GM21515 (cell line): ENCODE results near the gene TBC1D8.

ENCODE experiments used
- ATAC-seq: cut with Tn5 transposase; IDR thresholded peaks from one replicate; pipeline ENCODE4 v1.9.1; 2021; ENCODE audit not compliant: unreplicated experiment

TBC1D8 gene

DNA sequence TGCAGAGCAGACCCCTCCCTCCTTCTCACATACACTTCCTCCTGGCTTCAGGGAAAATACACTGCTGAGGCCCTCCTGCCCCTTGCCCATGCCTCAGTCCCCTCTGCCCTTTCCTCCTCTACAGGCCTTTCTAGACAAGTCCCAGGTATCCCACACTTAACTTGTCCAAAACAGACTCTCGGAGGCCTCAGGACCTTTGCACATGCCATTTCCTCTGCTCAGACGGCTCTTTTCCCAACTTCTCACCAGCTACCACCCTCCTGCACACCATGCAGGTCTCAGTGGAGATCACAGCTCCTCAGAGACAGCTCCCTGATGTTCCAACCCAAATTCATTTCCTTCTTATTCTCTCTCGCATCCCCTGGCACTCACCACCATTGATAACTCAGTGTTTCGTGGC, 11.7 kb downstream of the TBC1D8 start:
- no peak for ATAC-seq

- no peak for ATAC-seq
These were observed 15.5 kb downstream of the TBC1D8 start for GRCh38 chr2:101135412-101136296.

DNA sequence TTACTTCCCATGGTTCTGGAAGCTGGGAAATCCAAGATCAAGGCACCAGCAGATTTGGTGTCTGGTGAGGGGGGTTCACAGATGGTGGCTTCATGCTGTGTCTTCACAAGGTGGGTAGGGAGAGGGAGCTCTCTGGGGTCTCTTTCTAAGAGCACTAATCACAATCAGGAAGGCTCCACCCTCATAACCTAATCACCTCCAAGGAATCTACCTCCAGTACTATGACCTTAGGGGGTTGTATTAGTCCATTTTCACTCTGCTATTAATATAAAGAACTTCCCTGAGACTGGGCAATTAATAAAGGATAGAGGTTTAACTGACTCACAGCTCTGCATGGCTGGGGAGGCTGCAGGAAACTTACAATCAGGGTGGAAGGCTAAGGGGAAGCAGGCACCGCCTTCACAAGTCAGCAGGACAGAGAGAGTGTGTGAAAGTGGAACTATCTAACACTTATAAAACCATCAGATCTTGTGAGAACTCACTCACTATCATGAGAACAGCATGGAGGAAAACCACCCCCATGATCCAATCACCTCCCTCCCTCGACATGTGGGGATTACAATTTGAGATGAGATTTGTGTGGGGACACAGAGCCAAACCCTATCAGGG, 17.6 kb downstream of the TBC1D8 start:
- no peak for ATAC-seq

DNA sequence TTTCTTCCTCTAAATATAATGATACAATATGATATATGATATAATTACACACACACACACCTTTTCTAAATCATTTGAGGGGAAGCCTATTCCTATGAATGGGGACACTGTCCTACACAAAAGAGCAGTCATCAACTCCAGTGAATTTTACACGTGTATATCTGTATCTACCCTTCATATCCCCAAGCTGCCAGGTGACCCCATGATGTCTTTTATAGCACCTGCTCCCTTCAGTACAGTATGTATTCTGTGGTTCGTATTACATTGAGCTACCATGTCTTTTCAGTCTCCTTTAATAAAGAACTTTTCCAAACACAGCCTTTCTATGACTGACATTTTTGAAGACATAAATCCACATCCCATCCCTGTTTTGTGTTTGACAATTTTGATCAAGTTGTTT, 19.0 kb downstream of the TBC1D8 start:
- no peak for ATAC-seq

DNA sequence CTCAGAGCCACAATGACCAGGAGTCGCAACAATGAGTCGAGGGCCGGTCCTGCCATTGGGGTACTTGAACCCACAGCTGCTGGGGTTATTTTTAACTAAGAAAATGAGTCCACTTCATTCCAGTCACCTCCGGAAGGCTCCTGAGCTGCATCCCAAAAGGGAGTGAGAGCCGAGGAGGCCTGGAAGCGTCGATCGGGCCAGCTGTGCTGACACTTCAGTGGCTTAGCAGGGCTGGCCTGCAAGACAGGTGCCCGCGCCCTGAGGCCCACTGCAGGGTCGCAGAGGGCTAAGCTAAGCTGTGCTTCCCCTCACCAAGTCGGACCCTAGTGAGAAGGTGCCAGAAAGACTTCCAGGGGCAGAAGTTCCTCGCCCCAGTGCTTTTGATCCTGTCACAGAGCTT, 21.1 kb downstream of the TBC1D8 start:
- no peak for ATAC-seq

DNA sequence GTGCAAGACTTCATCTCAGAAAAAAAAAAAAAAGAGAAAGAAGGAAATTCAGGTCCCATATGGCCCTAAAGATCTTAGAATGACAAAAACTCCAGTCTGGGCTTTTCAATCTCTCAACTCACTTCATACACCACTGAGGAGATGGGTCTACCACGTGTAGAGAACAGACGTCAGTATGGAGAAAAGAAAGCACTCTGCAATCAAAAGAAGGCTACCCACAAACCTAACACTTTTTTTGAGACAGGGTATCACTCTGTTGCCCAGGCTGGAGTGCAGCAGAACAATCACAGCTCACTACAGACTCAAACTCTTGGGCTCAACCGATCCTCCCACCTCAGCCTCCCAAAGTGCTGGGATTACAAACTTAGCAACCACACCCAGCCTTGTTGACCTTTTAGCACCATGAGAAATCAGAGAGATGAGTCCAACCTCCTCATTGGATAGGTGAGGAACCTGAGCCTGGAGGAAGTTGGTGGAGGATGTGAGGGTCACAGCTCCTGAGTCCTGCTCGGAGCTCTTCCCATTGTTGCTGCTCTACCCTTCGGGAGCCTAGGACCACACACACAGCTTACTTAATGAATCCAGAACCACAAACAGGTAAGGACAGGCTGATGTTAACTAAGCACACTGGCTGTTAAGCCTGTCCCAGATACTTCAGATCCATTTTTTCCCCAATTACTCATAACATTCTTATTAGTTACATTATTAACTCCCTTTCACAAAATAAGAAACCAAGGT, 23.7 kb downstream of the TBC1D8 start:
- ATAC-seq, result no peak

DNA sequence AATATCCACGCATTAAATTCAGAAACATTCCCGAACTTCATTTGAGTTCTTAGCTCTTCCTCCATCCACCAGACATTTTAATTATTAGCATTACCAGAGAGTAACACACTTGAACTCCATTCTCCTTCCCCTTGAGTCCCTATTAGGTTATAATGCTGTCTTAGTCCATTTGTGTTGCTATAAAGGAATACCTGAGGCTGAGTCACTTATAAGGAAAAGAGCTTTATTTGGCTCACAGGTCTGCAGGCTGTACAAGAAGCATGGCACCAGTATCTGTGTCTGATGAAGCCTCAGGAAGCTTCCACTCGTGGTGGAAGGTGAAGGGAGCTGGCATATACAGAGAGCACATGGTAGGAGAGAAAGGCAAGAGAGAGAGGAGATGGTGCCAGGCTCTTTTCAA, 25.4 kb downstream of the TBC1D8 start:
- no peak for ATAC-seq

GRCh38 chr2:101125374-101125773, 25.8 kb downstream of the TBC1D8 start:
- no peak for ATAC-seq

- no peak for ATAC-seq
These were observed 26.4 kb downstream of the TBC1D8 start for GRCh38 chr2:101124643-101125366.

- no peak for ATAC-seq
These were observed 27.2 kb downstream of the TBC1D8 start for GRCh38 chr2:101123795-101124471.

DNA sequence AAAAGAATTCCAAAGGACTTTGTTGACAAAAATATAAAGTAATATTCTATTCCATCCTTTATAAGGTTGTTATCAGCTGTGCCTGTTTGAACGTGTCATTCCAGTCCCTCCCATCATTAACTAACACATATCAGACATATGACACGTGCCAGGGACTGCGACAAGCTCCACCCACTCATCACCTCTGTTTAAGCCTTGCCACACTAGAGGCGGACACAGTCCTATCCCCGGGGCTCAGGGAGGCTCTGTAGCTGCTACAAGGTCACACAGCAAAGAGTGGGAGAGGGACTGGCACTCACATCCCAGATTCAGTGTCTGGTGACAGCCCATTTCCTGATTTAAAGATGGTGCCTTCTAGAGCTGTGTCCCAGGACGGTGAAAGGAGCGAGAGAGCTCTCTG, 30.0 kb downstream of the TBC1D8 start:
- no peak for ATAC-seq

DNA sequence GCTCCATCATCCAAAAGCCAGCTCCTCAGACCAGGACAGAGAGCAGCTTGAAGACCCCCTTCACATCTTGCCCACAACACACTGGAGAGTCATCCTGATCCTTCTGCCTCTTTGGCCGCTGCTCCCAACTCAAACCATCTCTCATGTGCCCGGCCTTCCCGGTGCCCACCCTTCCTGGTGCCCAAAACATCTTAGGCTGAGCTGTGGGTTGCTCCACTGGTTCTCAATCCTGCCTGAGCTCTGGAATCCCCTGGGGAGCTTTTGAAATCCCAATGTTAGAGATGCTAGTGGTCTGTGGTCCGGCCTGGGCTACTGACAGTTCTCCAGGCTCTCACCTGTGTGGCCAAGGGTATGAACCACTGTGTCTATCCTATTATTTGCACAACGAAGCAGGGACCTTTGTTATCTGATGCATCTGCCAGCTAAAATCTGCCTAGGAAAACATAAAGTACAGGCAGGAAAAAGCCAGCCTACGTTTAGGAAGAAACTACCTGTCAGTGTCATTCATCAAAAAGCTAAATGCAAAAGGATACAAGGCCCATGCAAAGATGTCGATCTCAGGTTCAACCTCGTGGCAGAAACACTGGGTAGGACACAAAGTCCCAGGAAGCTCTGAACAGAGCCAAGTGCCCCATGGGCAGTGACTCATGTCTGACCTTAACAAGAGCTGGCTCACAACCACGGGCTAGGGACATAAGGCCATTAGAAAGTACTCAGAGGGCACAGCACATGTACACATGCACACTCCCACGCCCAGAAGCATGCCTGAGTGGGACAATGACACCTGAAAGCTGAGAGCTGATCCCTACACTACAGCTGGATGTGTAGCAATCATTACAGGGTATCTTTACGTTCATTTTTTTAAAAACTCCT, 30.8 kb downstream of the TBC1D8 start:
- no peak for ATAC-seq

DNA sequence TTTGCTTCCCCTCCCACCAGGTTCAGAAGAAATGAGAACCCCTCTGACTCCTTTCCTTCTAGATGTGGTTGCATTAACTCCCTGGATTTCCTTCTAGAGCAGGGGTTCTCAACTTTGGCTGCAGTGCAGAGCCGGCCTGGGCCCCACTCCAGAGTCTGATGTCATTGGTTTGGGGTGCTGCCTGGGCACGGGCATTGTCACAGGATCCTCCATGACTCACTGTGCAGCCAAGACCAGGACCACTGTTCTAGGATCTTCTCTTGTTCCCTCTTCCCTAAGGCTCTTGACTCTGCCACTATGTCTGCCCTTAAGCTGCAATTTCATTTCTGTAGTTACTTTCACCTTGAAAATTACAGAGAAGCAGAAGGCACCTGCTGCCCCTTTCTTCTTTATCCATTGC, 31.8 kb downstream of the TBC1D8 start:
- no peak for ATAC-seq

GRCh38 chr2:101116841-101117552, 34.2 kb downstream of the TBC1D8 start:
- ATAC-seq, result no peak

GRCh38 chr2:101116348-101116747, 34.8 kb downstream of the TBC1D8 start:
- no peak for ATAC-seq

- no peak for ATAC-seq
These were observed 35.5 kb downstream of the TBC1D8 start for GRCh38 chr2:101115664-101116063.

DNA sequence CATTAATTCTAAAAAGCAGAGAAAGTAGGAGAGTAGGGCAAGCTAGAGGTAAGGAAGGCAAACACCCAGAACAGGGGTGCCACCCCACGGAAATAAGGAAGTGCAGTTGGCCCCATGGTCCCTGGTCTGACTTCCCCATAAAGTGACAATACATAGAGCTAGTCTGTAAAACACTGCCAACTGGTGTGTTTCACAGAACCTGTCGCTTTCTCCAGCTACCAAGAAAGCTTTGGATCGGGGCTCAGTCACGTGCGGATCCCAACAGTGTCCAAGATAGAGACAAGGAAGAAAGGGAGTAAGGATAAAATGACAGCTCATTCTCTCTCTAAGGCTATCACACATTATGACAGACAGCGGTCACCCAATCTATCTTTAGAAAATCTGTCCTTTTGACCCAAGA, 36.4 kb downstream of the TBC1D8 start:
- no peak for ATAC-seq

GRCh38 chr2:101114268-101114783, 36.9 kb downstream of the TBC1D8 start:
- ATAC-seq, result no peak
